ENCODE results near the gene TNFSF11.

The TNFSF11 gene

GRCh38 chr13:42561752-42562467 lies 12.0 kb upstream of the TNFSF11 start:
- peak; percentile 83 for DNase-seq

GRCh38 chr13:42567906-42568305 lies 6.0 kb upstream of the TNFSF11 start:
- DNase-seq: no peak

GRCh38 chr13:42569576-42570344 lies 4.2 kb upstream of the TNFSF11 start:
- peak; percentile 64 for DNase-seq

- DNase-seq: no peak
Measured at GRCh38 chr13:42571895-42572294, 2.1 kb upstream of the TNFSF11 start.

- DNase-seq: peak; percentile 12
Measured at GRCh38 chr13:42574435-42575311, 721 bp downstream of the TNFSF11 start.

GRCh38 chr13:42575938-42576337 lies 2.0 kb downstream of the TNFSF11 start:
- DNase-seq: no peak

GRCh38 chr13:42577538-42577937 lies 3.6 kb downstream of the TNFSF11 start:
- no peak for DNase-seq

GRCh38 chr13:42580644-42581043 lies 6.7 kb downstream of the TNFSF11 start:
- DNase-seq: no peak

- DNase-seq: no peak
Measured at GRCh38 chr13:42581427-42581826, 7.5 kb downstream of the TNFSF11 start.

GRCh38 chr13:42591602-42592001 lies 17.6 kb downstream of the TNFSF11 start:
- no peak for DNase-seq

GRCh38 chr13:42592915-42593900 lies 19.3 kb downstream of the TNFSF11 start:
- DNase-seq: no peak

- DNase-seq: peak; percentile 80
Measured at GRCh38 chr13:42594481-42595252, 20.7 kb downstream of the TNFSF11 start.

- no peak for DNase-seq
Measured at GRCh38 chr13:42595253-42595571, 21.3 kb downstream of the TNFSF11 start.

- no peak for DNase-seq
Measured at GRCh38 chr13:42597505-42597904, 23.6 kb downstream of the TNFSF11 start.

GRCh38 chr13:42600943-42601342 lies 27.0 kb downstream of the TNFSF11 start:
- DNase-seq: no peak

GRCh38 chr13:42602906-42603305 lies 29.0 kb downstream of the TNFSF11 start:
- DNase-seq: no peak

GRCh38 chr13:42603571-42603970 lies 29.6 kb downstream of the TNFSF11 start:
- no peak for DNase-seq

GRCh38 chr13:42607546-42607945 lies 33.6 kb downstream of the TNFSF11 start:
- DNase-seq: no peak

- no peak for DNase-seq
Measured at GRCh38 chr13:42610649-42611048, 36.7 kb downstream of the TNFSF11 start.

- no peak for DNase-seq
Measured at GRCh38 chr13:42611086-42611779, 37.3 kb downstream of the TNFSF11 start.

Data from suppressor macrophage treated with lipopolysaccharide for 4 hours (primary cell).